Mucosa of descending colon (tissue), 3 donors: Measurements from ENCODE around the gene TOX3. TPM values are rescaled to one million over a fixed set of nuclear protein-coding genes. Genes with fewer than 3 reads are reported as not detected.

Source experiments
- ATAC-seq: fragments of 200-7000 bp; cut with Tn5 transposase; one replicate; pipeline ENCODE4 v1.9.1; 2020; ENCODE audit warnings: mild to moderate bottlenecking, moderate library complexity
- DNase-seq, 3 donors: peaks; one replicate each; pipeline ENCODE4 v3.0.0-alpha.2; 2020
- H3K36me3 ChIP-seq: fragments of 200-600 bp; one replicate; pipeline ENCODE4 v1.8.0; 2021; ENCODE audit warnings: low read depth, mild to moderate bottlenecking
- H3K4me1 ChIP-seq: fragments of 200-600 bp; one replicate; pipeline ENCODE4 v1.8.0; 2021; ENCODE audit warnings: low read depth, mild to moderate bottlenecking
- H3K4me3 ChIP-seq: fragments of 200-600 bp; one replicate; pipeline ENCODE4 v1.8.0; 2021; ENCODE audit warnings: mild to moderate bottlenecking
- H3K9me3 ChIP-seq: fragments of 200-600 bp; one replicate; pipeline ENCODE4 v1.8.0; 2021; ENCODE audit warnings: mild to moderate bottlenecking
- CTCF ChIP-seq: fragments of 200-600 bp; IDR thresholded peaks from one replicate; pipeline ENCODE4 v1.8.0; 2022; ENCODE audit warnings: antibody characterized with exemption, mild to moderate bottlenecking
- intact Hi-C, 2 donors: fragments of 100-400 bp; cut with DNase I in 1 of 2; cut with micrococcal nuclease in 1 of 2; formaldehyde crosslinking; loops; one replicate each; pipeline versions ENCODE4 v1.11.0 to v1.11.1; 2022; cut with DNase I, micrococcal nuclease
- total RNA-seq, 3 donors: library from RNA; stranded (reverse); fragmentation: NEBNext Ultra II Directional in 2 of 3; extraction: Animal tissue kit (Norgen Biotek cat#: 25700) in 2 of 3; gene quantifications; one replicate each; pipeline versions ENCODE4 v1.2.1 to v1.2.4, GENCODE V29; 2021 to 2023
- donor health status: DM: no; HTN: no; CAD: no; lungs with moderate emphysema.
- donor health status: DM: no; HTN: no; CAD: no.
- donor health status: DM: no; HTN: yes; CAD: no.

Gene TOX3
- total RNA-seq, 3 donors from 2014 or later: 16.0 to 47.6 (median 42.3) TPM

GRCh38 chr16:52389045-52389444 lies 157.9 kb downstream of the TOX3 start:
- peak in 1 of 3 donors; percentile 9 for DNase-seq
- Histone ChIP-seq H3K4me1 (no peaks in the 10 kb centered on the region), H3K4me3 (no peak overlapping the region), H3K36me3 (no peaks in the 10 kb centered on the region), H3K9me3 (no peaks in the 10 kb centered on the region)
- intact Hi-C loops: no loop called here
- peak; percentile 78 for ATAC-seq
- no peak for TF ChIP-seq CTCF
